HepG2 (cell line): Measurements from ENCODE around the gene PEAK1. TPM values are rescaled to one million over a fixed set of nuclear protein-coding genes. Genes with fewer than 3 reads are reported as not detected.

Experiments
- ATAC-seq: fragments of 200-7000 bp; cut with Tn5 transposase; 3 replicates; pipeline ENCODE4 v1.9.1; 2020; ENCODE audit warnings: mild to moderate bottlenecking, moderate library complexity
- BruUV-seq: library from RNA; stranded (reverse); fragments of 400-500 nt; replicated peaks from 2 replicates; lab custom pipeline; 2021; lab: Mats Ljungman, UMichigan
- CTCF ChIA-PET: fragments of 300-600 bp; formaldehyde crosslinking; extraction: SDS; loops from one replicate; lab custom pipeline; 2021; ENCODE audit warnings: low total read pairs, inconsistent platforms, low intra/inter-chr PET ratio; lab: Yijun Ruan, JAX
- POLR2A ChIA-PET: fragments of 350-600 bp; sonication (Branson Sonifier 250); formaldehyde crosslinking; loops from one replicate; lab custom pipeline; 2020; ENCODE audit warnings: antibody characterized with exemption, inconsistent platforms; lab: Yijun Ruan, JAX
- DNase-seq: peaks from one replicate; pipeline ENCODE4 v3.0.0-alpha.2; 2015; ENCODE audit warnings: low spot score
- FAIRE-seq: peaks from 3 replicates; lab custom pipeline; 2011; peaks lifted over from hg19 to GRCh38; lab: Jason Lieb, UNC
- H2AFZ ChIP-seq: one replicate; pipeline ENCODE4 v1.6.1; 2011; ENCODE audit warnings: low read length, inconsistent platforms
- H3K27ac ChIP-seq: fragments of 300-600 bp; 3 replicates; pipeline ENCODE4 v1.8.0; 2011; ENCODE audit warnings: mixed run types, mild to moderate bottlenecking, mixed read lengths, low read length, inconsistent platforms; ENCODE audit not compliant: insufficient read depth; ENCODE audit errors: extremely low read length
- H3K27me3 ChIP-seq, 2 experiments: fragments of 200-600 bp in 1 of 2; 2 replicates in 1 of 2; 3 replicates in 1 of 2; pipeline versions ENCODE4 v1.6.0 to v1.8.0; 2011; ENCODE audit warnings: low read length in 2 of 2, mild to moderate bottlenecking in 2 of 2, moderate library complexity in 2 of 2, inconsistent platforms in 1 of 2; ENCODE audit not compliant: insufficient read depth in 2 of 2, control insufficient read depth in 1 of 2
- H3K36me3 ChIP-seq, 2 experiments: fragments of 200-600 bp in 1 of 2; replicated peaks in 1 of 2; 2 replicates in 1 of 2; 3 replicates in 1 of 2; pipeline versions ENCODE4 v1.5.1 to v1.8.0; 2011; ENCODE audit warnings: low read length in 2 of 2, inconsistent platforms in 1 of 2; ENCODE audit not compliant: insufficient read depth in 2 of 2, control insufficient read depth in 1 of 2
- H3K4me1 ChIP-seq: 2 replicates; pipeline ENCODE4 v1.5.1; 2012; ENCODE audit warnings: low read length, inconsistent platforms; ENCODE audit not compliant: insufficient read depth
- H3K4me2 ChIP-seq: 2 replicates; pipeline ENCODE4 v1.6.0; 2011; ENCODE audit warnings: low read depth, low read length, inconsistent platforms
- H3K4me3 ChIP-seq, 3 experiments: fragments of 200-600 bp in 1 of 3; sonication (generic), shearing (Covaris generic) in 1 of 3; replicated peaks in 1 of 3; 2 replicates each; pipeline ENCODE4 v1.5.1; 2011 to 2016; ENCODE audit warnings: low read length in 3 of 3, inconsistent platforms in 2 of 3, low read depth in 2 of 3, mild to moderate bottlenecking in 2 of 3, control low read depth in 1 of 3, mixed read lengths in 1 of 3; ENCODE audit not compliant: insufficient read depth in 1 of 3
- H3K79me2 ChIP-seq: one replicate; pipeline ENCODE4 v1.6.1; 2011; ENCODE audit warnings: low read length, inconsistent platforms; ENCODE audit not compliant: insufficient read depth
- H3K9ac ChIP-seq: 2 replicates; pipeline ENCODE4 v1.6.0; 2011; ENCODE audit warnings: mild to moderate bottlenecking, low read depth, low read length, inconsistent platforms; ENCODE audit not compliant: insufficient read depth
- H3K9me3 ChIP-seq: 2 replicates; pipeline ENCODE4 v1.5.1; 2012; ENCODE audit warnings: mild to moderate bottlenecking, low read length
- H4K20me1 ChIP-seq: 2 replicates; pipeline ENCODE4 v1.6.0; 2011; ENCODE audit warnings: inconsistent platforms, mild to moderate bottlenecking, low read length, moderate library complexity; ENCODE audit not compliant: insufficient read depth
- BRD4 ChIP-seq: sonication (generic); formaldehyde crosslinking; IDR thresholded peaks from 2 replicates; pipeline ENCODE4 v1.4.0; 2020; ENCODE audit warnings: missing genetic modification reagents
- GABPB1 ChIP-seq: IDR thresholded peaks from 2 replicates; pipeline ENCODE4 v1.6.1; 2016; ENCODE audit warnings: mild to moderate bottlenecking, missing genetic modification reagents, moderate library complexity, missing compliant biosample characterization
- MBNL3 ChIP-seq: fragments of 250-450 bp; sonication (Bioruptor Pico); conservative IDR thresholded peaks from 2 replicates; pipeline ENCODE4 v1.8.0; 2022; ENCODE audit warnings: mild to moderate bottlenecking, inconsistent platforms
- NFRKB ChIP-seq: fragments of 450-650 bp; IDR thresholded peaks from 2 replicates; pipeline ENCODE4 v1.6.1; 2017
- PRMT3 ChIP-seq: sonication (generic); formaldehyde crosslinking; IDR thresholded peaks from 2 replicates; pipeline ENCODE4 v1.8.1; 2022; ENCODE audit warnings: low read depth, mild to moderate bottlenecking, moderate library complexity, missing genetic modification reagents, borderline replicate concordance
- SIX1 ChIP-seq: sonication (generic); formaldehyde crosslinking; IDR thresholded peaks from 2 replicates; pipeline ENCODE4 v1.4.0; 2020; ENCODE audit warnings: missing genetic modification reagents, borderline replicate concordance
- SNAPC2 ChIP-seq: sonication (generic); formaldehyde crosslinking; IDR thresholded peaks from 2 replicates; pipeline ENCODE4 v1.8.1; 2022; ENCODE audit warnings: mild to moderate bottlenecking, missing genetic modification reagents
- WGBS: methylation state at CpG from one replicate; pipeline ENCODE4 v1.1.6; 2017; ENCODE audit warnings: low lambda C conversion rate; 5-methylcytosine and 5-hydroxymethylcytosine counted together
- in situ Hi-C: cut with HindIII; loops from 2 replicates; pipeline ENCODE4 v1.10.0; 2017; ENCODE audit warnings: low pct_unique_long_range_greater_than_20kb; ENCODE audit not compliant: extremely low pct_ligation_motif_present
- intact Hi-C: fragments of 100-400 bp; cut with micrococcal nuclease; formaldehyde crosslinking; loops from one replicate; pipeline ENCODE4 v1.10.0; 2022; ENCODE audit not compliant: unreplicated experiment
- polyA plus RNA-seq, 8 experiments: library from polyadenylated mRNA; depleted of rRNA in 3 of 8; stranded (reverse) in 7 of 8; unstranded in 1 of 8; fragments of >200 nt; fragmentation: Illumina TruSeq in 4 of 8; extraction: Trizol in 4 of 8; gene quantifications; 2 replicates each; pipeline versions ENCODE4 v1.2.1 to v1.2.3, GENCODE V29; 2011 to 2016; ENCODE audit warnings: low read depth in 4 of 8, missing spikeins in 1 of 8, mixed read lengths in 1 of 8; ENCODE audit not compliant: insufficient read depth in 1 of 8
- total RNA-seq, 5 experiments: library from RNA; depleted of rRNA; stranded (reverse); fragments of >200 nt; fragmentation: Illumina TruSeq; extraction: Trizol; gene quantifications; 2 replicates each; pipeline ENCODE4 v1.2.3, GENCODE V29; 2016; ENCODE audit warnings: low read depth in 1 of 5
- TF ChIP-seq, protein P1 (sequence below): sonication (generic); formaldehyde crosslinking; IDR thresholded peaks from 2 replicates; pipeline ENCODE4 v1.4.0; 2020; ENCODE audit warnings: missing genetic modification reagents
- TF ChIP-seq, protein P2 (sequence below): sonication (generic); formaldehyde crosslinking; IDR thresholded peaks from 2 replicates; pipeline ENCODE4 v1.5.0; 2020; ENCODE audit warnings: mild to moderate bottlenecking, missing genetic modification reagents, borderline replicate concordance
- TF ChIP-seq, protein P3 (sequence below): sonication (generic); formaldehyde crosslinking; IDR thresholded peaks from 2 replicates; pipeline ENCODE4 v1.4.0; 2020; ENCODE audit warnings: missing genetic modification reagents, borderline replicate concordance

PEAK1 gene
- total and polyA plus RNA-seq, 2 of the 13 experiments (the other 11 are each of a cell fraction or from before 2014, with no cell fraction given): 6.0 to 6.6 TPM

DNA sequence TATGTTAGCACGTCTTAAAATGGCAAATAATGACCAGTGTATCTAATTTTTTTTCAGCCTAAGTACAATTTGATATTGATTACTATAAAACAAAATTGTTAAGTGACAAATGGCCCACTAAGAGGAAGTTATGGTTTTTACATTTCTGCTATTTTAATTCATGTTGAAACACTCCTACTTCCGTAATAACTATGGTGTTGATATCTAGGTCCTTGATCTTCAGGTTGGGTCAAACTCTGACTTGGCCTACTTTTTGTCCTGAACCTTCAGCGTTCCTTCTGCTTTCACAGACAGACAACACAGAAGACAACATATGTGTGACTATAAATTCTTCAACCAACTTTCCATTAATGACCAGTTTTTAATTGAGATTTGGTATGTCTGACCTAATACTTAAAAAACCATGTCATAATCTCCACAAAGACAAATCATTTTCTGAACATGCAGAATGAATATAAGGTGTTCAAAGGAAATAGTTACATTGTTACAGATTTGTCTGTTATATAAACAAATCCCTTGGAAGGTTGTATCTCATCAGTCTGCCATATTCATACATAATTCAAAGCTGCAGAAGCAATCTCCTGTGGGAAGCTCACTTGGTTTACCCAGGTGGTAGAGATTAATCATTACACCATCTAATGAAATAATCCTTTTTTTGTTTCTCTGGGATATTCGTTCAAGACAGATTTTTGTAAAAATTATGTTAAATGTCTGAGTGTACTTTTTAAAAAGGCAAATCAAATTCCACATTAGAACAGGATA is 256.9 kb downstream of the PEAK1 start:
- in situ Hi-C loops: no loop called here
- TF ChIP-seq SIX1 (no peak), PRMT3 (CRISPR knock-in tag) (no peak), MBNL3 (CRISPR knock-in tag) (no peak), GABPB1 (CRISPR knock-in tag) (no peak), SNAPC2 (no peak), BRD4 (CRISPR knock-in tag) (no peak), NFRKB (no peak)
- TF ChIP-seq, protein P1, sequence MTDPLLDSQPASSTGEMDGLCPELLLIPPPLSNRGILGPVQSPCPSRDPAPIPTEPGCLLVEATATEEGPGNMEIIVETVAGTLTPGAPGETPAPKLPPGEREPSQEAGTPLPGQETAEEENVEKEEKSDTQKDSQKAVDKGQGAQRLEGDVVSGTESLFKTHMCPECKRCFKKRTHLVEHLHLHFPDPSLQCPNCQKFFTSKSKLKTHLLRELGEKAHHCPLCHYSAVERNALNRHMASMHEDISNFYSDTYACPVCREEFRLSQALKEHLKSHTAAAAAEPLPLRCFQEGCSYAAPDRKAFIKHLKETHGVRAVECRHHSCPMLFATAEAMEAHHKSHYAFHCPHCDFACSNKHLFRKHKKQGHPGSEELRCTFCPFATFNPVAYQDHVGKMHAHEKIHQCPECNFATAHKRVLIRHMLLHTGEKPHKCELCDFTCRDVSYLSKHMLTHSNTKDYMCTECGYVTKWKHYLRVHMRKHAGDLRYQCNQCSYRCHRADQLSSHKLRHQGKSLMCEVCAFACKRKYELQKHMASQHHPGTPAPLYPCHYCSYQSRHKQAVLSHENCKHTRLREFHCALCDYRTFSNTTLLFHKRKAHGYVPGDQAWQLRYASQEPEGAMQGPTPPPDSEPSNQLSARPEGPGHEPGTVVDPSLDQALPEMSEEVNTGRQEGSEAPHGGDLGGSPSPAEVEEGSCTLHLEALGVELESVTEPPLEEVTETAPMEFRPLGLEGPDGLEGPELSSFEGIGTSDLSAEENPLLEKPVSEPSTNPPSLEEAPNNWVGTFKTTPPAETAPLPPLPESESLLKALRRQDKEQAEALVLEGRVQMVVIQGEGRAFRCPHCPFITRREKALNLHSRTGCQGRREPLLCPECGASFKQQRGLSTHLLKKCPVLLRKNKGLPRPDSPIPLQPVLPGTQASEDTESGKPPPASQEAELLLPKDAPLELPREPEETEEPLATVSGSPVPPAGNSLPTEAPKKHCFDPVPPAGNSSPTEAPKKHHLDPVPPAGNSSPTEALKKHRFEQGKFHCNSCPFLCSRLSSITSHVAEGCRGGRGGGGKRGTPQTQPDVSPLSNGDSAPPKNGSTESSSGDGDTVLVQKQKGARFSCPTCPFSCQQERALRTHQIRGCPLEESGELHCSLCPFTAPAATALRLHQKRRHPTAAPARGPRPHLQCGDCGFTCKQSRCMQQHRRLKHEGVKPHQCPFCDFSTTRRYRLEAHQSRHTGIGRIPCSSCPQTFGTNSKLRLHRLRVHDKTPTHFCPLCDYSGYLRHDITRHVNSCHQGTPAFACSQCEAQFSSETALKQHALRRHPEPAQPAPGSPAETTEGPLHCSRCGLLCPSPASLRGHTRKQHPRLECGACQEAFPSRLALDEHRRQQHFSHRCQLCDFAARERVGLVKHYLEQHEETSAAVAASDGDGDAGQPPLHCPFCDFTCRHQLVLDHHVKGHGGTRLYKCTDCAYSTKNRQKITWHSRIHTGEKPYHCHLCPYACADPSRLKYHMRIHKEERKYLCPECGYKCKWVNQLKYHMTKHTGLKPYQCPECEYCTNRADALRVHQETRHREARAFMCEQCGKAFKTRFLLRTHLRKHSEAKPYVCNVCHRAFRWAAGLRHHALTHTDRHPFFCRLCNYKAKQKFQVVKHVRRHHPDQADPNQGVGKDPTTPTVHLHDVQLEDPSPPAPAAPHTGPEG (CRISPR knock-in tag): no peak
- TF ChIP-seq, protein P2, sequence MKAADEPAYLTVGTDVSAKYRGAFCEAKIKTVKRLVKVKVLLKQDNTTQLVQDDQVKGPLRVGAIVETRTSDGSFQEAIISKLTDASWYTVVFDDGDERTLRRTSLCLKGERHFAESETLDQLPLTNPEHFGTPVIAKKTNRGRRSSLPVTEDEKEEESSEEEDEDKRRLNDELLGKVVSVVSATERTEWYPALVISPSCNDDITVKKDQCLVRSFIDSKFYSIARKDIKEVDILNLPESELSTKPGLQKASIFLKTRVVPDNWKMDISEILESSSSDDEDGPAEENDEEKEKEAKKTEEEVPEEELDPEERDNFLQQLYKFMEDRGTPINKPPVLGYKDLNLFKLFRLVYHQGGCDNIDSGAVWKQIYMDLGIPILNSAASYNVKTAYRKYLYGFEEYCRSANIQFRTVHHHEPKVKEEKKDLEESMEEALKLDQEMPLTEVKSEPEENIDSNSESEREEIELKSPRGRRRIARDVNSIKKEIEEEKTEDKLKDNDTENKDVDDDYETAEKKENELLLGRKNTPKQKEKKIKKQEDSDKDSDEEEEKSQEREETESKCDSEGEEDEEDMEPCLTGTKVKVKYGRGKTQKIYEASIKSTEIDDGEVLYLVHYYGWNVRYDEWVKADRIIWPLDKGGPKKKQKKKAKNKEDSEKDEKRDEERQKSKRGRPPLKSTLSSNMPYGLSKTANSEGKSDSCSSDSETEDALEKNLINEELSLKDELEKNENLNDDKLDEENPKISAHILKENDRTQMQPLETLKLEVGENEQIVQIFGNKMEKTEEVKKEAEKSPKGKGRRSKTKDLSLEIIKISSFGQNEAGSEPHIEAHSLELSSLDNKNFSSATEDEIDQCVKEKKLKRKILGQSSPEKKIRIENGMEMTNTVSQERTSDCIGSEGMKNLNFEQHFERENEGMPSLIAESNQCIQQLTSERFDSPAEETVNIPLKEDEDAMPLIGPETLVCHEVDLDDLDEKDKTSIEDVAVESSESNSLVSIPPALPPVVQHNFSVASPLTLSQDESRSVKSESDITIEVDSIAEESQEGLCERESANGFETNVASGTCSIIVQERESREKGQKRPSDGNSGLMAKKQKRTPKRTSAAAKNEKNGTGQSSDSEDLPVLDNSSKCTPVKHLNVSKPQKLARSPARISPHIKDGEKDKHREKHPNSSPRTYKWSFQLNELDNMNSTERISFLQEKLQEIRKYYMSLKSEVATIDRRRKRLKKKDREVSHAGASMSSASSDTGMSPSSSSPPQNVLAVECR (CRISPR knock-in tag): no peak
- TF ChIP-seq, protein P3, sequence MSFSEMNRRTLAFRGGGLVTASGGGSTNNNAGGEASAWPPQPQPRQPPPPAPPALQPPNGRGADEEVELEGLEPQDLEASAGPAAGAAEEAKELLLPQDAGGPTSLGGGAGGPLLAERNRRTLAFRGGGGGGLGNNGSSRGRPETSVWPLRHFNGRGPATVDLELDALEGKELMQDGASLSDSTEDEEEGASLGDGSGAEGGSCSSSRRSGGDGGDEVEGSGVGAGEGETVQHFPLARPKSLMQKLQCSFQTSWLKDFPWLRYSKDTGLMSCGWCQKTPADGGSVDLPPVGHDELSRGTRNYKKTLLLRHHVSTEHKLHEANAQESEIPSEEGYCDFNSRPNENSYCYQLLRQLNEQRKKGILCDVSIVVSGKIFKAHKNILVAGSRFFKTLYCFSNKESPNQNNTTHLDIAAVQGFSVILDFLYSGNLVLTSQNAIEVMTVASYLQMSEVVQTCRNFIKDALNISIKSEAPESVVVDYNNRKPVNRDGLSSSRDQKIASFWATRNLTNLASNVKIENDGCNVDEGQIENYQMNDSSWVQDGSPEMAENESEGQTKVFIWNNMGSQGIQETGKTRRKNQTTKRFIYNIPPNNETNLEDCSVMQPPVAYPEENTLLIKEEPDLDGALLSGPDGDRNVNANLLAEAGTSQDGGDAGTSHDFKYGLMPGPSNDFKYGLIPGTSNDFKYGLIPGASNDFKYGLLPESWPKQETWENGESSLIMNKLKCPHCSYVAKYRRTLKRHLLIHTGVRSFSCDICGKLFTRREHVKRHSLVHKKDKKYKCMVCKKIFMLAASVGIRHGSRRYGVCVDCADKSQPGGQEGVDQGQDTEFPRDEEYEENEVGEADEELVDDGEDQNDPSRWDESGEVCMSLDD (CRISPR knock-in tag): no peak
- TF ChIP-seq, all 625 proteins: peak for 0
- Histone ChIP-seq H3K4me1 (peaks cover 59% of the 10 kb centered on the region), H3K9me3 (no peaks in the 10 kb centered on the region), H3K79me2 (no peaks in the 10 kb centered on the region), H3K36me3 (no peaks in the 10 kb centered on the region; a peak in 1 of 5 replicates), H3K4me2 (no peak overlapping the region), H3K4me3 (no peak overlapping the region), H3K27me3 (no peaks in the 10 kb centered on the region), H2AFZ (no peak overlapping the region), H3K27ac (no peak overlapping the region), H3K9ac (no peak overlapping the region), H4K20me1 (no peaks in the 10 kb centered on the region)
- no peak for ATAC-seq
- no TSS peak for BruUV-seq
- DNase-seq: no peak
- intact Hi-C loops: no loop called here
- FAIRE-seq: no peak
- ChIA-PET POLR2A (interaction anchor here (0.7 kb wide), 1 partner anchor 222 kb away, joined by 4 read pairs; no protein-coding TSS in a partner anchor), CTCF (no interaction called here)
- 92% methylated on average over 4 of the region's 4 CpGs for WGBS
